NCI-H226 (cell line): ENCODE results near the gene SIVA1.
A peak's percentile ranks its signal among the peaks of the same experiment; 100 is the strongest.
"Not testable (repeated sequence)": the region's sequence is repeated elsewhere in the genome, so short reads cannot be mapped to it uniquely, and the experiment has no call there.

Experiments
- DNase-seq: peaks from one replicate; pipeline ENCODE4 v3.0.0-alpha.2; 2015

The SIVA1 gene

GRCh38 chr14:104721505-104722431 is 31.2 kb upstream of the SIVA1 start:
- no peak for DNase-seq

- no peak for DNase-seq
Observed at GRCh38 chr14:104722938-104723650, 29.9 kb upstream of the SIVA1 start.

- peak; percentile 35 for DNase-seq
Observed at GRCh38 chr14:104723651-104724406, 29.1 kb upstream of the SIVA1 start, which contains the start of gene ADSS1. ADSS1 (plus strand) TSS chr14:104724229; CDS start chr14:104724271, 42 bp downstream.

- DNase-seq: peak; percentile 20
Observed at GRCh38 chr14:104724407-104724980, 28.5 kb upstream of the SIVA1 start.

- DNase-seq: peak; percentile 27
Observed at GRCh38 chr14:104724981-104725771, 27.8 kb upstream of the SIVA1 start.

GRCh38 chr14:104725772-104726548 is 27.0 kb upstream of the SIVA1 start:
- no peak for DNase-seq

- DNase-seq: no peak
Observed at GRCh38 chr14:104726600-104727451, 26.1 kb upstream of the SIVA1 start.

- DNase-seq: no peak
Observed at GRCh38 chr14:104728631-104729030, 24.3 kb upstream of the SIVA1 start.

- DNase-seq: not testable (repeated sequence)
Observed at GRCh38 chr14:104729176-104729834, 23.6 kb upstream of the SIVA1 start.

GRCh38 chr14:104729835-104730181 is 23.1 kb upstream of the SIVA1 start:
- no peak for DNase-seq

GRCh38 chr14:104730487-104730886 is 22.5 kb upstream of the SIVA1 start:
- no peak for DNase-seq

- peak; percentile 21 for DNase-seq
Observed at GRCh38 chr14:104731320-104732294, 21.3 kb upstream of the SIVA1 start.

GRCh38 chr14:104732355-104732804 is 20.6 kb upstream of the SIVA1 start:
- DNase-seq: no peak

GRCh38 chr14:104732931-104733681 is 19.8 kb upstream of the SIVA1 start:
- no peak for DNase-seq

- DNase-seq: no peak
Observed at GRCh38 chr14:104734051-104734587, 18.8 kb upstream of the SIVA1 start.

- no peak for DNase-seq
Observed at GRCh38 chr14:104734601-104734990, 18.4 kb upstream of the SIVA1 start.
